Hematopoietic multipotent progenitor cell treated with erythropoietin and hydrocortisone succinate and interleukin-3 and kit ligand, for 4 days (in vitro differentiated cells): ENCODE results near the gene AIG1.
"Not testable (repeated sequence)": the region's sequence is repeated elsewhere in the genome, so short reads cannot be mapped to it uniquely, and the experiment has no call there.

ENCODE experiments used
- DNase-seq: peaks from one replicate; pipeline ENCODE4 v3.0.0-alpha.2; 2015

Gene AIG1

DNA sequence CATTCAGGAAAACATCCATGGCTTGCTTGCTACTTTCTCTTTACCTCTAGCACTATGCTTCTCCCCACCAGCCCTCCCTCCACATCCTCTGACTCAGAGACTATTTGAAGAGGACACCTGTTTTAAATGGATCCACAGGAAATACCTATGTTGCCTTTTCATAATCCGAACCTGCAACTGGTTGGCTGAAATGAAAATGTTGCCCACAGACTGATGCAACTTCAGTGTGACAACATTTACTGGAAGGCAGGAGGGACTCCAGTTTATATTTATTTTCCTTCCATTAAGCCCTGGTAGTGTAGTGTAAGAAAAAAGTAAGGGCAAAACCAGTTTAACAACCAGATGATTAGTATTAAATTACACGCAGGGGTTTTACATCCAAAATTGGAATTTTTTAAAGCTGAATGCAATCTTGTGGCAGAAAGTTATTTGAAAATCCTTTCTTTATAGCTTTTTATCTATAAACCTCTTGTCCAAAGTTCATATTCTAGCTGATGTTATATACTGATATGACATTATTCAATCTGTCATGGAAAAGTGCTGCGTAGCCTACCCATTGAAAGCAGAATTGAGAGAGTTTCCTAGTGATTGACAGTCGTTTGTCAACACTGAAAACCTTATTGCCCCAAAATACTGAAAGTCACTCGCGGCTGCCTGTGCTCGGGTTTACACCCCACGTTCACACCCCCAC, 881 bp upstream of the AIG1 start:
- peak; percentile 23 for DNase-seq

GRCh38 chr6:143060354-143060805, 309 bp upstream of the AIG1 start:
- peak; percentile 90 for DNase-seq

- no peak for DNase-seq
Observed at GRCh38 chr6:143061597-143062385, 1.1 kb downstream of the AIG1 start.

- no peak for DNase-seq
Observed at GRCh38 chr6:143062551-143062950, 1.9 kb downstream of the AIG1 start.

- no peak for DNase-seq
Observed at GRCh38 chr6:143063631-143064030, 2.9 kb downstream of the AIG1 start.

GRCh38 chr6:143064271-143064670, 3.6 kb downstream of the AIG1 start:
- no peak for DNase-seq

GRCh38 chr6:143064951-143065683, 4.4 kb downstream of the AIG1 start:
- DNase-seq: peak; percentile 83

DNA sequence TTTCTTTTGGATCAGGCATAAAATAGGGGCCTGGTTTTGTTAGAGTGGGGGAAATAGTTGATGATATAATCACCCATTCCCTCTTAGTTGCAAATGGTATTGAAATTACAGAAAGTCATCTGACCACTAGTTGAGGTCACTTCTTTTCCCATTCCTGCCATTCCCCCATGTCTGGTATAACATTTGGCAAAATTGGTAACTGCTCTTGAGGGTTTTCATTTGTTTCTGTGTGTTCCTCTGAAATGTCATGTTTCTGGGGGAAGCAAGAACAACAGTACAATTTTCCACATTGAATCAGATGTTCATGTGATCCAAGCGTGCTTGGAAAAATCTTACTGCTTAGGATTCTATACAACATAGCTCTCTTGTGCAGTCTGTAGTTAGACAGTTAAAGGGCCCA, 7.3 kb downstream of the AIG1 start:
- DNase-seq: no peak

GRCh38 chr6:143074101-143074500, 13.4 kb downstream of the AIG1 start:
- DNase-seq: no peak

- DNase-seq: no peak
Observed at GRCh38 chr6:143074670-143075318, 14.1 kb downstream of the AIG1 start.

- DNase-seq: no peak
Observed at GRCh38 chr6:143078468-143079324, 18.0 kb downstream of the AIG1 start.

DNA sequence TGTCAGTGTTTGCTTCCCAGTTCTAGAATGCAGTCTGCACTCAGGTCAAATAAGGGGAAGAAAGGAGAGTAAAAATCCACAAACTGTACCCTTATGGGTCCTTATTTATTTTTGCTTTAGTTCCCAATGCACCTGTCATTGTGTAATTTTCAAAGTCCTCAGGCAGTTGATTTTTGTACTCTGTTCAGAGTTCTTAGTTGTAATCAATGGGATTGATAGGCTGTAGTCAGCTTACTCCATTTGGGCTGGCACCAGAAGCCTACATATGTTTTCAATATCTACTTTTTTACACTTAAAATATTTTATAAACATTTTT, 18.6 kb downstream of the AIG1 start:
- no peak for DNase-seq

GRCh38 chr6:143082274-143082673, 21.6 kb downstream of the AIG1 start:
- not testable (repeated sequence) for DNase-seq

GRCh38 chr6:143084019-143084418, 23.3 kb downstream of the AIG1 start:
- DNase-seq: not testable (repeated sequence)

- DNase-seq: not testable (repeated sequence)
Observed at GRCh38 chr6:143087335-143087734, 26.6 kb downstream of the AIG1 start.

GRCh38 chr6:143087856-143088255, 27.2 kb downstream of the AIG1 start:
- DNase-seq: no peak

- no peak for DNase-seq
Observed at GRCh38 chr6:143090314-143091044, 29.8 kb downstream of the AIG1 start.

DNA sequence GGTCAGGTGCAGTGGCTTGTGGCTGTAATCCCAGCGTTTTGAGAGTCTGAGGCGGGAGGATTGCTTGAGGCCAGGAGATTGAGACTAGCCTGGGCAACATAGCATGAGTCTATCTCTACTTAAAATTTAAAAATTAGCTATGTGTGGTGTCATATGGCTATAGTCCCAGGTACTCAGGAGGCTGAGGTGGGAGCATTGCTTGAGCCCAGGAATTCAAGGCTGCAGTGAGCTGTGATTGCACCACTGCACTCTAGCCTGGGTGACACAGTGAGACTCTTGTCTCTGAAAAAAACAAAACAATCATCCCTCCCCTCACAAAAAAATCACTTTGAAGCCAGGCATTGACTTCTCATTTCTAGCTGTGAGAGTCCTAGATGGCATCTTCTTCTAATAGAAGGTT, 32.1 kb downstream of the AIG1 start:
- no peak for DNase-seq

GRCh38 chr6:143093290-143093689, 32.6 kb downstream of the AIG1 start:
- DNase-seq: no peak

DNA sequence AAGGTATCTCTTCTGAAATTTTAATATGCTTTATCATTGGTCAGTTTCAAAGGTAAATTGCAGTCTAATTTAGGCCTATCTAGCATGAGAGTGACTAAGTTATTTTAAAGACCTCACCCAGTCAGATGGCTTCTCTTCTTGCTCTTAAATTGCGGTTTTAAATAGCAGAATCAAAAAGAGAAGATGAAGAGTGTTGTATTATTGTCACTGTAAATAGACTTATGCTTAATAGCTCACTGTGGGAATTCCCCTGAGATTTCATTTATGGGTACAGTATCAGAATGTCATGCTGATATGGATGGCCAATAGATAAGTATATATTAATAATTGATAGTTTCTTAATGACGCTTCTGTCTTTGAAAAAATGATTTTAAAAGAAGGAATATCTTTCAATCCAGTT, 35.7 kb downstream of the AIG1 start:
- DNase-seq: no peak

DNA sequence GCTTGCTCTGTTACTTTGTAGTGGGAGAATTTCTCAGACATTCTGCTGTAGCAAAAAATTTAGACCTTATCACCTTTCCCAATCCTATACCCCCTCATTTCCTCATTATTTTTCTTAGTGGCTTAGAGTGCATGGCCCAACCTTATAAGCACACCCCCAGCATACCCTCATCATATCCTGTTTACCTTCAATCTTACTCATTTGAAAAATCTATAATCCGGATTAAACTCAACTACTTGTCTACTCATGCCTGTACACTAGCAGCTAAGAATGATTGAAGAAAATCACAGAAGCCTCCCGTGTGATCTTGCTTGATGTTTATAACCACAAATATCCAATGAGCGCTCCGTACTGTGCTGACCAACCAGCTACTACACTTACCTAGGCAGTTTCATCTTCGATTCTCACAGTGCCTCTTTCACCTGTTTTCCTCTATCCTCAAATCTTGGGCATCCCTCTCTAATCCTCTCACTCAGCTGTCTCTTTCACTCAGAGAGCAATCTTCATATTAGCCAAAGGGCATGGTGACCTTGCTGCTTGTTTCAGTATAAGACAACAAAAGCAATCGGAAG, 36.6 kb downstream of the AIG1 start:
- DNase-seq: no peak
